H1 (cell line): ENCODE measurements around the gene CHST11.

Experiments used
- ATF3 ChIP-seq: IDR thresholded peaks from 2 replicates; pipeline ENCODE4 v1.6.1; 2011; ENCODE audit warnings: low read depth, mild to moderate bottlenecking, low read length; ENCODE audit not compliant: insufficient read depth
- BACH1 ChIP-seq: IDR thresholded peaks from 2 replicates; pipeline ENCODE4 v1.6.1; 2012; ENCODE audit warnings: low read length, improper control_type of control experiment
- CTCF ChIP-seq, 3 experiments: IDR thresholded peaks; 1 replicate in 2 of 3; 2 replicates in 1 of 3; pipeline versions ENCODE4 v1.5.1 to v1.6.1; 2011; ENCODE audit warnings: low read length in 3 of 3, mild to moderate bottlenecking in 3 of 3, inconsistent platforms in 2 of 3, low read depth in 1 of 3, moderate library complexity in 1 of 3; ENCODE audit not compliant: insufficient read depth in 1 of 3; ENCODE audit errors: control extremely low read depth in 1 of 3
- GABPA ChIP-seq: IDR thresholded peaks from 2 replicates; pipeline ENCODE4 v1.6.1; 2011; ENCODE audit warnings: mild to moderate bottlenecking, low read length, moderate library complexity, borderline replicate concordance; ENCODE audit not compliant: insufficient read depth
- HDAC6 ChIP-seq: IDR thresholded peaks from one replicate; pipeline ENCODE4 v1.7.1; 2012; ENCODE audit warnings: low read depth, mild to moderate bottlenecking, inconsistent platforms, low read length, moderate library complexity
- JUN ChIP-seq: IDR thresholded peaks from 2 replicates; pipeline ENCODE4 v1.6.1; 2011; ENCODE audit warnings: low read depth, mild to moderate bottlenecking, improper control_type of control experiment, low read length
- NANOG ChIP-seq: IDR thresholded peaks from 2 replicates; pipeline ENCODE4 v1.6.1; 2011; ENCODE audit warnings: low read length, low read depth, mild to moderate bottlenecking, inconsistent platforms; ENCODE audit not compliant: insufficient read depth, poor library complexity, severe bottlenecking
- POLR2A ChIP-seq, 2 experiments: IDR thresholded peaks; 1 replicate in 1 of 2; 2 replicates in 1 of 2; pipeline ENCODE4 v1.6.1; 2011; ENCODE audit warnings: low read depth in 2 of 2, low read length in 2 of 2, mild to moderate bottlenecking in 2 of 2; ENCODE audit errors: control extremely low read depth in 1 of 2
- POLR2AphosphoS5 ChIP-seq: IDR thresholded peaks from 2 replicates; pipeline ENCODE4 v1.6.1; 2011; ENCODE audit warnings: low read depth, low read length
- RAD21 ChIP-seq, 2 experiments: IDR thresholded peaks in 1 of 2; conservative IDR thresholded peaks in 1 of 2; 2 replicates each; pipeline ENCODE4 v1.6.1; 2011; ENCODE audit warnings: low read depth in 2 of 2, low read length in 2 of 2, improper control_type of control experiment in 1 of 2, inconsistent platforms in 1 of 2, mild to moderate bottlenecking in 1 of 2, moderate library complexity in 1 of 2
- TAF1 ChIP-seq: IDR thresholded peaks from 2 replicates; pipeline ENCODE4 v1.6.1; 2011; ENCODE audit warnings: mild to moderate bottlenecking, low read depth, low read length
- TEAD4 ChIP-seq: IDR thresholded peaks from 2 replicates; pipeline ENCODE4 v1.6.1; 2012; ENCODE audit warnings: low read depth, low read length, inconsistent platforms, mixed read lengths
- USF2 ChIP-seq: IDR thresholded peaks from 2 replicates; pipeline ENCODE4 v1.6.1; 2011; ENCODE audit warnings: low read length, improper control_type of control experiment
- ZNF274 ChIP-seq: IDR thresholded peaks from 2 replicates; pipeline ENCODE4 v1.7.0; 2012; ENCODE audit warnings: low read length, borderline replicate concordance; ENCODE audit errors: extremely low read depth

DNA sequence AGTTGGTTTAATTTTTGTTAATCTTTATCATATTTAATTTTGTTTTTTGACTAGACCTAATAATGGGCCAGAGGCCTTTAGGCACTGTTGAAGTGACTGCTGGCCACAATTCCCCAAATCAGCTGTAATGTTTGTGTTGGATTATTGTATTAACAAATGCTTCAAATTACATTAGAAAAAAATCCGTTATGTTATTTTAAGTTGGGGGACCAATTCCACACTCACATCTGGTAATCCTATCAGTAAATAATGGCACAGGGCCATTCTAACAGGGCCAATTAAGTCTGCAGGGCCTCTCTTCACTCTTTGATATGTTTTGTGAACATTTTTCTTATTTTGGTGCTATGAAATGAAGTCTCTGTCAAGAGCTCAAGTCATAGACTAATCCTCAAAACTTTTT is 39.6 kb downstream of the CHST11 start:
- TF ChIP-seq POLR2AphosphoS5, result no peak
- no peak for TF ChIP-seq GABPA
- TF ChIP-seq CTCF (IDR thresholded peaks at IDR 0.05; ENCODE audit: control extremely low read depth in 1 of 3, insufficient read depth in 1 of 3, low read depth in 1 of 3, low read length in 3 of 3), result no peak
- no peak for TF ChIP-seq TEAD4
- no peak for TF ChIP-seq POLR2A (IDR thresholded peaks at IDR 0.05; ENCODE audit: control extremely low read depth in 1 of 2, low read depth in 2 of 2, low read length in 2 of 2)
- TF ChIP-seq HDAC6, result no peak
- TF ChIP-seq ZNF274, result no peak
- TF ChIP-seq JUN, result no peak
- no peak for TF ChIP-seq USF2
- no peak for TF ChIP-seq NANOG
- no peak for TF ChIP-seq ATF3
- no peak for TF ChIP-seq RAD21 (IDR thresholded peaks at IDR 0.05 in 1 of 2, conservative IDR thresholded peaks at IDR 0.05 in 1 of 2; ENCODE audit: low read depth in 2 of 2, low read length in 2 of 2)
- TF ChIP-seq TAF1, result no peak
- TF ChIP-seq BACH1, result no peak
